ENCODE measurements around the gene OR10A6. TPM values are rescaled to one million over a fixed set of nuclear protein-coding genes. Genes with fewer than 3 reads are reported as not detected.

OR10A6 gene
- total RNA-seq, 6 experiments from 2014 or later: not detected

GRCh38 chr11:7893796-7894195, 37.3 kb downstream of the OR10A6 start:
- intact Hi-C loops (cut with DNase I): loop anchor here (5.0 kb wide), 1 partner anchor 94 kb away; the partner anchor contains the start of gene EIF3F (in 2 of the 2)
- H3K36me3 ChIP-seq: no peaks in the 10 kb centered on the region
- TF ChIP-seq POLR2A (IDR thresholded peaks at IDR 0.05): no peak
- no peak for TF ChIP-seq CTCF (IDR thresholded peaks at IDR 0.05)
- H3K4me3 ChIP-seq: peak overlapping the region in 1 of 3 donors; percentile 14
- no peaks in the 10 kb centered on the region for H3K27me3 ChIP-seq
- DNase-seq (peak in 1 of 3 donors; percentile 58), ATAC-seq (peak; percentile 62 to 84 (median 78))
- H3K27ac ChIP-seq: peak overlapping the region in 2 of 3 donors; percentile 76 to 93
- H3K9me3 ChIP-seq: no peaks in the 10 kb centered on the region
- H3K4me1 ChIP-seq: peaks cover 0 to 43% (median 21%) of the 10 kb centered on the region in 4 donors
- whole genome bisulfite sequencing (ENCODE audit: insufficient coverage, low coverage, low lambda C conversion rate, missing lambda C conversion rate): 44% methylated on average over 2 of the region's 2 CpGs

GRCh38 chr11:7892840-7893254, 38.2 kb downstream of the OR10A6 start:
- Histone ChIP-seq H3K4me1 (peaks cover 0 to 43% (median 21%) of the 10 kb centered on the region in 4 donors), H3K27ac (peak overlapping the region; percentile 13 to 93 (median 76)), H3K4me3 (no peak overlapping the region), H3K27me3 (no peaks in the 10 kb centered on the region), H3K9me3 (no peaks in the 10 kb centered on the region), H3K36me3 (no peaks in the 10 kb centered on the region)
- DNase-seq (no peak), ATAC-seq (peak; percentile 70 to 79 (median 74))
- intact Hi-C loops (cut with DNase I): loop anchor here (5.0 kb wide), 1 partner anchor 94 kb away; the partner anchor contains the start of gene EIF3F (in 2 of the 2)
- TF ChIP-seq CTCF (IDR thresholded peaks at IDR 0.05): peak; percentile 68 to 82 (median 74)
- no peak for TF ChIP-seq POLR2A (IDR thresholded peaks at IDR 0.05)
- WGBS (ENCODE audit: insufficient coverage, low coverage, low lambda C conversion rate, missing lambda C conversion rate): 7% methylated on average over 2 of the region's 2 CpGs

- ATAC-seq (no peak), DNase-seq (no peak)
- 22% methylated on average over 5 of the region's 6 CpGs for WGBS (ENCODE audit: insufficient coverage, low coverage, low lambda C conversion rate, missing lambda C conversion rate)
- H3K27ac ChIP-seq: no peak overlapping the region
- H3K9me3 ChIP-seq: no peaks in the 10 kb centered on the region
- H3K27me3 ChIP-seq: no peaks in the 10 kb centered on the region
- TF ChIP-seq POLR2A (IDR thresholded peaks at IDR 0.05) (no peak), CTCF (IDR thresholded peaks at IDR 0.05) (no peak)
- no peaks in the 10 kb centered on the region for H3K36me3 ChIP-seq
- peaks cover 0 to 43% (median 21%) of the 10 kb centered on the region in 4 donors for H3K4me1 ChIP-seq
- no peak overlapping the region for H3K4me3 ChIP-seq
- intact Hi-C loops (cut with DNase I): loop anchor here (5.0 kb wide), 1 partner anchor 95 kb away; the partner anchor contains the start of gene EIF3F (in 2 of the 2)
Observed at GRCh38 chr11:7892059-7892699, 38.9 kb downstream of the OR10A6 start.

- H3K27ac ChIP-seq: no peak overlapping the region
- no peak for DNase-seq
- no peaks in the 10 kb centered on the region for H3K27me3 ChIP-seq
- H3K4me1 ChIP-seq: peaks cover 0 to 29% (median 13%) of the 10 kb centered on the region in 4 donors
- no peaks in the 10 kb centered on the region for H3K36me3 ChIP-seq
- no peak for ATAC-seq
- intact Hi-C loops (cut with DNase I): loop anchor here (5.0 kb wide), 1 partner anchor 97 kb away; the partner anchor contains the start of gene EIF3F (in 2 of the 2)
- no peaks in the 10 kb centered on the region for H3K9me3 ChIP-seq
- no peak overlapping the region for H3K4me3 ChIP-seq
- TF ChIP-seq CTCF (IDR thresholded peaks at IDR 0.05): no peak
- TF ChIP-seq POLR2A (IDR thresholded peaks at IDR 0.05): no peak
- WGBS (ENCODE audit: insufficient coverage, low coverage, low lambda C conversion rate, missing lambda C conversion rate): 18% methylated on average over 6 of the region's 6 CpGs
Observed at GRCh38 chr11:7890417-7891172, 40.5 kb downstream of the OR10A6 start.

Measured in right lobe of liver (tissue), 6 donors.